Astrocyte (in vitro differentiated cells and primary cell): ENCODE results near the gene ONECUT3. TPM values are rescaled to one million over a fixed set of nuclear protein-coding genes. Genes with fewer than 3 reads are reported as not detected.
A peak's percentile ranks its signal among the peaks of the same experiment; 100 is the strongest.

Experiments used
- DNase-seq: peaks from one replicate; pipeline ENCODE4 v3.0.0-alpha.2; 2010; ENCODE audit warnings: low read depth
- FAIRE-seq: peaks from 2 replicates; lab custom pipeline; 2011; peaks lifted over from hg19 to GRCh38; lab: Jason Lieb, UNC
- H2AFZ ChIP-seq: 2 replicates; pipeline ENCODE4 v1.6.0; 2012; ENCODE audit warnings: low read depth, low read length, inconsistent platforms
- H3K27ac ChIP-seq: 2 replicates; pipeline ENCODE4 v1.5.1; 2011; ENCODE audit warnings: low read depth, low read length, inconsistent platforms
- H3K27me3 ChIP-seq: 2 replicates; pipeline ENCODE4 v1.6.0; 2011; ENCODE audit warnings: low read length, inconsistent platforms; ENCODE audit not compliant: insufficient read depth
- H3K36me3 ChIP-seq: 2 replicates; pipeline ENCODE4 v1.5.1; 2011; ENCODE audit warnings: low read length, inconsistent platforms; ENCODE audit not compliant: insufficient read depth
- H3K4me1 ChIP-seq: 2 replicates; pipeline ENCODE4 v1.5.1; 2011; ENCODE audit warnings: low read length, inconsistent platforms; ENCODE audit not compliant: insufficient read depth
- H3K4me2 ChIP-seq: 2 replicates; pipeline ENCODE4 v1.6.0; 2012; ENCODE audit warnings: low read length, inconsistent platforms
- H3K4me3 ChIP-seq: 2 replicates; pipeline ENCODE4 v1.5.1; 2011; ENCODE audit warnings: low read depth, mild to moderate bottlenecking, low read length, inconsistent platforms; ENCODE audit not compliant: insufficient read depth
- H3K79me2 ChIP-seq: 2 replicates; pipeline ENCODE4 v1.6.0; 2012; ENCODE audit warnings: mild to moderate bottlenecking, low read length, inconsistent platforms; ENCODE audit not compliant: insufficient read depth
- H3K9ac ChIP-seq: 2 replicates; pipeline ENCODE4 v1.6.0; 2012; ENCODE audit warnings: mild to moderate bottlenecking, low read length, inconsistent platforms
- H3K9me3 ChIP-seq: 2 replicates; pipeline ENCODE4 v1.5.1; 2012; ENCODE audit warnings: low read depth, mild to moderate bottlenecking, low read length, inconsistent platforms; ENCODE audit not compliant: insufficient read depth
- H4K20me1 ChIP-seq: 2 replicates; pipeline ENCODE4 v1.6.0; 2012; ENCODE audit warnings: low read length, inconsistent platforms; ENCODE audit not compliant: insufficient read depth
- H3K27ac Mint-ChIP-seq: one replicate; pipeline ENCODE4 v1.8.0; 2021; ENCODE audit warnings: mild to moderate bottlenecking, mixed read lengths; ENCODE audit not compliant: unreplicated experiment
- H3K27me3 Mint-ChIP-seq: one replicate; pipeline ENCODE4 v1.8.0; 2021; ENCODE audit warnings: low read depth, mixed read lengths; ENCODE audit not compliant: unreplicated experiment
- H3K36me3 Mint-ChIP-seq: one replicate; pipeline ENCODE4 v1.8.0; 2021; ENCODE audit warnings: low read depth, mixed read lengths; ENCODE audit not compliant: unreplicated experiment
- H3K4me1 Mint-ChIP-seq: one replicate; pipeline ENCODE4 v1.8.0; 2021; ENCODE audit warnings: low read depth, mixed read lengths; ENCODE audit not compliant: unreplicated experiment
- H3K4me3 Mint-ChIP-seq: one replicate; pipeline ENCODE4 v1.8.0; 2021; ENCODE audit warnings: mild to moderate bottlenecking, moderate library complexity, mixed read lengths; ENCODE audit not compliant: unreplicated experiment
- H3K9me3 Mint-ChIP-seq: one replicate; pipeline ENCODE4 v1.8.0; 2021; ENCODE audit warnings: mild to moderate bottlenecking, mixed read lengths; ENCODE audit not compliant: unreplicated experiment
- CTCF ChIP-seq: IDR thresholded peaks from 2 replicates; pipeline ENCODE4 v1.5.1; 2011; ENCODE audit warnings: low read depth, mild to moderate bottlenecking, inconsistent platforms, low read length, moderate library complexity; ENCODE audit not compliant: insufficient read depth
- EZH2 ChIP-seq: IDR thresholded peaks from 2 replicates; pipeline ENCODE4 v1.6.1; 2012; ENCODE audit warnings: mild to moderate bottlenecking, low read length, inconsistent platforms; ENCODE audit not compliant: insufficient read depth
- total RNA-seq: library from RNA; stranded (reverse); gene quantifications from 2 replicates; pipeline ENCODE4 v1.2.1, GENCODE V29; 2021

ONECUT3 gene
- total RNA-seq, 1 donor from 2014 or later: not detected

DNA sequence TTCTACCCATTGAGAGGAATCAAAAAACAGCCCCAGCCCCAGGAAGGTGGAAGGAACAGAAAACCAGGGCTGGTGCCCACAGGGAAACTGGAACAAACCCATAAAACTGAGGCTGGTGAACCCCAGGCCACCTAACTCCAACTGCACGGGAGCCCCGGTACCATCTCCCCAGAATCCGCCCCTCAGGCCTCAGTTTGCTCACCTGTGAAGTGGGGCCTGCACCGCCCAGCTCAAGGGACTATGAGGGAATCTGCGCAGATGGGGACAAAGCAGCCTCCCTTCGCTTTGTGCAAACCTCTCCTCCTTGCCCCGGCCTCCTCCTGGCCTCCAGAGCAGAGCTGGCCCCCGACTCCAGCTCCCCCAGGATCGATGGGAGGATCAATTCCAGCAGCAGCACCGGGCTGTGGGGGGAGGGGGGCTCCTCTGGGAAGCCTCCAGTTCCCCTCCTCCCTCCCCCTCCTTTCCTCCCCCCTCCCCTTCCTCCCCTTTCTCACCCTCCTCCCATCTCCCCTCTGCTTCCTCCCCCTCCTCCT, 9.1 kb upstream of the ONECUT3 start:
- TF ChIP-seq EZH2 (no peak), CTCF (no peak)
- H3K27me3 ChIP-seq: peaks cover 12% of the 10 kb centered on the region
- Mint-ChIP-seq H3K36me3 (peaks cover 2% of the 10 kb centered on the region), H3K9me3 (peaks cover 6% of the 10 kb centered on the region), H3K27me3 (peaks cover 29% of the 10 kb centered on the region), H3K4me1 (no peaks in the 10 kb centered on the region), H3K4me3 (no peak overlapping the region), H3K27ac (no peak overlapping the region)
- no peak overlapping the region for H3K4me3 ChIP-seq
- H3K27ac ChIP-seq: no peak overlapping the region
- no peaks in the 10 kb centered on the region for H3K79me2 ChIP-seq
- H4K20me1 ChIP-seq: no peaks in the 10 kb centered on the region
- no peak overlapping the region for H3K9ac ChIP-seq
- FAIRE-seq: no peak
- H3K36me3 ChIP-seq: no peaks in the 10 kb centered on the region
- H3K9me3 ChIP-seq: peaks cover 4% of the 10 kb centered on the region
- no peak overlapping the region for H2AFZ ChIP-seq
- no peak for DNase-seq
- no peak overlapping the region for H3K4me2 ChIP-seq
- peaks cover 14% of the 10 kb centered on the region for H3K4me1 ChIP-seq

GRCh38 chr19:1744822-1745563, 8.3 kb upstream of the ONECUT3 start:
- peak overlapping the region; percentile 62 for H3K4me2 ChIP-seq
- Mint-ChIP-seq H3K36me3 (peaks cover 2% of the 10 kb centered on the region), H3K27ac (no peak overlapping the region), H3K4me1 (no peaks in the 10 kb centered on the region), H3K27me3 (peaks cover 26% of the 10 kb centered on the region), H3K4me3 (no peak overlapping the region), H3K9me3 (peaks cover 6% of the 10 kb centered on the region)
- H3K4me1 ChIP-seq: peaks cover 14% of the 10 kb centered on the region
- peaks cover 13% of the 10 kb centered on the region for H3K27me3 ChIP-seq
- no peak overlapping the region for H2AFZ ChIP-seq
- no peak for FAIRE-seq
- peaks cover 3% of the 10 kb centered on the region for H3K9me3 ChIP-seq
- no peak overlapping the region for H3K9ac ChIP-seq
- no peak for DNase-seq
- H3K36me3 ChIP-seq: no peaks in the 10 kb centered on the region
- no peaks in the 10 kb centered on the region for H3K79me2 ChIP-seq
- no peak overlapping the region for H3K4me3 ChIP-seq
- no peak overlapping the region for H3K27ac ChIP-seq
- no peaks in the 10 kb centered on the region for H4K20me1 ChIP-seq
- TF ChIP-seq EZH2 (no peak), CTCF (no peak)

GRCh38 chr19:1745589-1746031, 7.7 kb upstream of the ONECUT3 start:
- H3K27ac Mint-ChIP-seq: no peak overlapping the region
- no peaks in the 10 kb centered on the region for H3K79me2 ChIP-seq
- H3K4me2 ChIP-seq: peak overlapping the region; percentile 62
- no peak overlapping the region for H3K9ac ChIP-seq
- peaks cover 14% of the 10 kb centered on the region for H3K4me1 ChIP-seq
- H3K27me3 Mint-ChIP-seq: peaks cover 26% of the 10 kb centered on the region
- H3K4me3 Mint-ChIP-seq: no peak overlapping the region
- H3K36me3 Mint-ChIP-seq: no peaks in the 10 kb centered on the region
- no peaks in the 10 kb centered on the region for H3K9me3 ChIP-seq
- peaks cover 3% of the 10 kb centered on the region for H3K9me3 Mint-ChIP-seq
- no peaks in the 10 kb centered on the region for H3K36me3 ChIP-seq
- H3K27ac ChIP-seq: no peak overlapping the region
- TF ChIP-seq EZH2 (no peak), CTCF (no peak)
- no peak for DNase-seq
- no peak overlapping the region for H3K4me3 ChIP-seq
- H4K20me1 ChIP-seq: no peaks in the 10 kb centered on the region
- H3K27me3 ChIP-seq: peaks cover 18% of the 10 kb centered on the region
- FAIRE-seq: no peak
- H2AFZ ChIP-seq: no peak overlapping the region
- H3K4me1 Mint-ChIP-seq: no peaks in the 10 kb centered on the region
